OCI-LY3 (cell line): Measurements from ENCODE around the gene SFXN3.

Experiments used
- H2AFZ ChIP-seq: fragments of 200-600, 300-600 bp; shearing (Covaris generic); 2 replicates; pipeline ENCODE4 v1.6.0; 2014; ENCODE audit warnings: antibody characterized with exemption, low read depth, low read length
- H3K27ac ChIP-seq: fragments of 200-600, 300-600 bp; sonication (generic); 2 replicates; pipeline ENCODE4 v1.5.1; 2014; ENCODE audit warnings: mild to moderate bottlenecking, low read length, moderate library complexity, mixed read lengths
- H3K27me3 ChIP-seq: fragments of 200-600, 300-600 bp; sonication (generic); 2 replicates; pipeline ENCODE4 v1.6.1; 2014; ENCODE audit warnings: low read depth, low read length, mixed read lengths
- H3K36me3 ChIP-seq: fragments of 200-600, 300-600 bp; sonication (generic); replicated peaks from 2 replicates; pipeline ENCODE3; 2014; ENCODE audit warnings: low read depth, low read length, mixed read lengths
- H3K4me1 ChIP-seq: fragments of 300-600, 200-600 bp; sonication (generic); 2 replicates; pipeline ENCODE4 v1.6.1; 2014; ENCODE audit warnings: low read length, mixed read lengths
- H3K4me2 ChIP-seq: fragments of 200-600, 300-600 bp; sonication (generic); 2 replicates; pipeline ENCODE4 v1.6.1; 2014; ENCODE audit warnings: low read length, mixed read lengths
- H3K4me3 ChIP-seq: fragments of 300-600, 200-600 bp; sonication (generic); 2 replicates; pipeline ENCODE4 v1.5.1; 2014; ENCODE audit warnings: antibody characterized with exemption, mild to moderate bottlenecking, low read length, moderate library complexity
- H3K79me2 ChIP-seq: fragments of 300-600, 200-600 bp; shearing (Covaris generic); 2 replicates; pipeline ENCODE4 v1.6.1; 2014; ENCODE audit warnings: mild to moderate bottlenecking, low read length, mixed read lengths
- H3K9ac ChIP-seq: fragments of 300-600, 200-600 bp; shearing (Covaris generic); 2 replicates; pipeline ENCODE4 v1.6.0; 2014; ENCODE audit warnings: mild to moderate bottlenecking, low read length, moderate library complexity
- H3K9me3 ChIP-seq: fragments of 200-600, 300-600 bp; shearing (Covaris generic); 2 replicates; pipeline ENCODE4 v1.6.1; 2014; ENCODE audit warnings: low read length, mixed read lengths; ENCODE audit not compliant: insufficient read depth
- H4K20me1 ChIP-seq: fragments of 200-600, 300-600 bp; sonication (generic); 2 replicates; pipeline ENCODE4 v1.6.1; 2016; ENCODE audit warnings: low read length, mixed read lengths; ENCODE audit not compliant: insufficient read depth
- EZH2phosphoT487 ChIP-seq: fragments of 200-600 bp; shearing (Covaris generic); IDR thresholded peaks from 2 replicates; pipeline ENCODE4 v1.6.1; 2018; ENCODE audit warnings: antibody characterized with exemption, mixed run types, low read depth
- TF ChIP-seq, protein P1 (sequence below): fragments of 200-600, 300-600 bp; sonication (generic); IDR thresholded peaks from 2 replicates; pipeline ENCODE4 v1.5.1; 2014; ENCODE audit warnings: antibody characterized with exemption, low read length, low read depth

SFXN3 gene

DNA sequence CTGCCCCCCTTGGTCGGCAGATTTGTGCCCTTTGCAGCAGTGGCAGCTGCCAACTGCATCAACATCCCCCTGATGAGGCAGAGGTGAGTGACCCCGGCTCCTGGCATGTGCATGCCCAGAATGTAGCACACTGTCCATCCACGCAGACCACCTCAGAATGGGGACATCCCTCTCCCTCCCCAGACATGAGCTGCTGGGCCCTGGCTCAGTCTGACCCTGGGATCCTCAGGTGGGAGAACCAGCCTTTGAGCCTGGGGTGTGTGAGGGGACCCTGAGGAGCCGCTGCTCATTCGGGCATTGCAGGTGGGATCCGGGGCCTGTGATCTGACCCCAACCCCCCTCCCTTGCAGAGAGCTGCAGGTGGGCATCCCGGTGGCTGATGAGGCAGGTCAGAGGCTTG, 5.7 kb downstream of the SFXN3 start:
- TF ChIP-seq, protein P1, sequence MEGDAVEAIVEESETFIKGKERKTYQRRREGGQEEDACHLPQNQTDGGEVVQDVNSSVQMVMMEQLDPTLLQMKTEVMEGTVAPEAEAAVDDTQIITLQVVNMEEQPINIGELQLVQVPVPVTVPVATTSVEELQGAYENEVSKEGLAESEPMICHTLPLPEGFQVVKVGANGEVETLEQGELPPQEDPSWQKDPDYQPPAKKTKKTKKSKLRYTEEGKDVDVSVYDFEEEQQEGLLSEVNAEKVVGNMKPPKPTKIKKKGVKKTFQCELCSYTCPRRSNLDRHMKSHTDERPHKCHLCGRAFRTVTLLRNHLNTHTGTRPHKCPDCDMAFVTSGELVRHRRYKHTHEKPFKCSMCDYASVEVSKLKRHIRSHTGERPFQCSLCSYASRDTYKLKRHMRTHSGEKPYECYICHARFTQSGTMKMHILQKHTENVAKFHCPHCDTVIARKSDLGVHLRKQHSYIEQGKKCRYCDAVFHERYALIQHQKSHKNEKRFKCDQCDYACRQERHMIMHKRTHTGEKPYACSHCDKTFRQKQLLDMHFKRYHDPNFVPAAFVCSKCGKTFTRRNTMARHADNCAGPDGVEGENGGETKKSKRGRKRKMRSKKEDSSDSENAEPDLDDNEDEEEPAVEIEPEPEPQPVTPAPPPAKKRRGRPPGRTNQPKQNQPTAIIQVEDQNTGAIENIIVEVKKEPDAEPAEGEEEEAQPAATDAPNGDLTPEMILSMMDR, result no peak
- no peak for TF ChIP-seq EZH2phosphoT487
- Histone ChIP-seq H3K27me3 (peaks cover 4% of the 10 kb centered on the region; the same call in 1 of the 2 replicates), H3K9me3 (no peaks in the 10 kb centered on the region), H4K20me1 (no peaks in the 10 kb centered on the region), H3K79me2 (no peaks in the 10 kb centered on the region), H3K4me1 (peaks cover 7% of the 10 kb centered on the region; the same call in 1 of the 2 replicates), H3K9ac (no peak overlapping the region), H3K27ac (no peak overlapping the region), H3K4me3 (no peak overlapping the region), H3K36me3 (no peaks in the 10 kb centered on the region), H2AFZ (no peak overlapping the region), H3K4me2 (no peak overlapping the region)

DNA sequence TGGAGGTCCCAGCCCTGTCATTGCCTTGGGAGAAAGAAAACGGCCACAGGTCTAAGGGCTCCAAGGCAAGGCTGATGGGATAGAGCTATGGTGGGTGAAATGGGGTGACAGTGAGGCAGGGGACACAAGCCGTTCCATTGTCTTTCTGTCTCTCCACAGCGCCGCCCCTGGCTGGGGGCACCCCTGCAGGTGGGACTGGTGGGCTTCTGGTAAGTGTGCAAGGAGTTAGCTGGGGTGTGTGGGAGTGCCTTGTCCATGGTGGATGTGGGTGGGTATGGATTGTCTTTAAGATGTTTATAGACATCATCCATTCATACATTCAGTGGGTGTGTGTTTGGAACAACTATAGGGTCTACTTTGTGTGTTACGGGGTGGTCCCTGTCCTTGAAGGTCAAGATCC, 7.5 kb downstream of the SFXN3 start:
- H3K9me3 ChIP-seq, result no peaks in the 10 kb centered on the region
- H4K20me1 ChIP-seq, result no peaks in the 10 kb centered on the region
- H3K9ac ChIP-seq, result no peak overlapping the region
- no peak overlapping the region for H3K27ac ChIP-seq
- no peak overlapping the region for H3K4me3 ChIP-seq
- H3K79me2 ChIP-seq, result no peaks in the 10 kb centered on the region
- H3K4me2 ChIP-seq, result no peak overlapping the region
- TF ChIP-seq EZH2phosphoT487, result no peak
- TF ChIP-seq, protein P1, result no peak
- H2AFZ ChIP-seq, result no peak overlapping the region
- H3K36me3 ChIP-seq, result no peaks in the 10 kb centered on the region
- peaks cover 8% of the 10 kb centered on the region; the same call in 1 of the 2 replicates for H3K4me1 ChIP-seq
- no peaks in the 10 kb centered on the region for H3K27me3 ChIP-seq

DNA sequence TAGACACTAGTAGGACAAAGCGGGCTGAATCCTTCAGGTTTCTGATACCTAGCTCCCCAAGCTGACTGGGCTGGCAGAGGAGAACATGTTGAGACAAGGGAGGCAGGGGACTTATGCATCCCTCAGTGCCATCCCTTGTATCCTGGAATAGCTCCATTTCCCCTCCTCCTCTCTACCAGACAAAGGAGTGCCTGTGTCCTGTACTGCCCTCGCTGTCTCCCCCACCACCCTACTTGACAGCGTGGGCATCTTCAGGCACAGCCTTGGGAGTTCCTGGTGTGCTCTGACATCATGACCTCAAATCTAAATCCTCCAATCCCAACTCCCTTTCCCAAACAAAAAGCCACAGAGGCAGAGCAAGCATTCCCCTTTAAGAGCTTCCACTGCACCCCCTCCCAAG, 9.0 kb downstream of the SFXN3 start:
- Histone ChIP-seq H3K36me3 (no peaks in the 10 kb centered on the region), H3K9ac (no peak overlapping the region), H4K20me1 (no peaks in the 10 kb centered on the region), H3K9me3 (no peaks in the 10 kb centered on the region), H3K27me3 (no peaks in the 10 kb centered on the region), H3K4me2 (no peak overlapping the region), H3K4me3 (no peak overlapping the region), H3K79me2 (no peaks in the 10 kb centered on the region), H3K27ac (no peak overlapping the region), H2AFZ (no peak overlapping the region), H3K4me1 (peaks cover 10% of the 10 kb centered on the region; the same call in 1 of the 2 replicates)
- TF ChIP-seq, protein P1, result no peak
- TF ChIP-seq EZH2phosphoT487, result no peak

DNA sequence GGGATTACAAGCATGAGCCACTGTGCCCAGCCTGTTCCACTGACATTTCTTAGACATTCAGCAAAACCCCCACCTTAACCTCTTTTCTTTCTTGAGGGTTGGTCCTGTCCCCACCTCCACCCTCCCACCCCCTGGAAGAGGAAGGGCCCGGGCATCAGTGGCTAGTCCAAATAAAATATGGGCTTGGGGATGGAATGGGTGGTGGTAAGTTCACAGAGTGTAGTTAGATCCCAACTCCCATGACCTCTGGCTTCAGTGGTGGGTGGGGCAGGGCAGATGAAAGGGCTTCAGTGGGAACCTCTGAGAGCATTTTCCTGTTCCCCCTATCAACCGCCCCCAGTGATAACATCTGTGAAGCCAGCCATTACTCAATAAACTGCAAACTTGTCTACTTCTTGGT, 9.8 kb downstream of the SFXN3 start:
- Histone ChIP-seq H3K9me3 (no peaks in the 10 kb centered on the region), H2AFZ (no peak overlapping the region), H3K4me3 (no peak overlapping the region), H3K79me2 (no peaks in the 10 kb centered on the region), H3K4me1 (peaks cover 10% of the 10 kb centered on the region; the same call in 1 of the 2 replicates), H3K27me3 (no peaks in the 10 kb centered on the region), H3K27ac (no peak overlapping the region), H4K20me1 (no peaks in the 10 kb centered on the region), H3K9ac (no peak overlapping the region), H3K36me3 (no peaks in the 10 kb centered on the region), H3K4me2 (no peak overlapping the region)
- TF ChIP-seq, protein P1, result no peak
- no peak for TF ChIP-seq EZH2phosphoT487
